ENCODE data around the gene YY1.

DNA sequence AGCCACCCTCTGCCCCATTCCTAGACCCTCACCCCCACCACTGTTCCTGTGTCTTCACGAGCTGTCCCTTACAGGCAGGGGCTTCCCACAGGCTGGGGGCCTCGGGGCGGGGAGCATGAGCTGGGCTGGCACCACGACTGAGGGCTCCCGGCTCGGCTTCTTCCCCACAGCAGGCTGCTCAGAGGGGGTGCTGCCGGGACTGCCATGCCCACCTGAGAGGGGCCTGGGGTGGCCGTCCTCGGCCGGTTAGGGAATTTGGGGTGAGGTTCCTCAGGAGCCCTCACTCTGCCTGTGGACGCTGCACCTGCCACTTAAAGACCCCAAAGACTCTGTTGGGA is 91.0 kb downstream of the YY1 start:
- no peak for TF ChIP-seq EP300 (IDR thresholded peaks at IDR 0.05)
- TF ChIP-seq CTCF (IDR thresholded peaks at IDR 0.05), result no peak
- no peak for TF ChIP-seq POLR2AphosphoS5 (IDR thresholded peaks at IDR 0.05)
- no peak for TF ChIP-seq POLR2A (IDR thresholded peaks at IDR 0.05)

Data from sigmoid colon (tissue), 4 donors.